Left forelimb (tissue), 1 donor: Measurements from ENCODE around the gene MOB3A.
A peak's percentile ranks its signal among the peaks of the same experiment; 100 is the strongest.

Source experiments
- DNase-seq: peaks from one replicate; pipeline ENCODE4 v3.0.0-alpha.2; 2018; ENCODE audit warnings: low spot score

MOB3A gene

DNA sequence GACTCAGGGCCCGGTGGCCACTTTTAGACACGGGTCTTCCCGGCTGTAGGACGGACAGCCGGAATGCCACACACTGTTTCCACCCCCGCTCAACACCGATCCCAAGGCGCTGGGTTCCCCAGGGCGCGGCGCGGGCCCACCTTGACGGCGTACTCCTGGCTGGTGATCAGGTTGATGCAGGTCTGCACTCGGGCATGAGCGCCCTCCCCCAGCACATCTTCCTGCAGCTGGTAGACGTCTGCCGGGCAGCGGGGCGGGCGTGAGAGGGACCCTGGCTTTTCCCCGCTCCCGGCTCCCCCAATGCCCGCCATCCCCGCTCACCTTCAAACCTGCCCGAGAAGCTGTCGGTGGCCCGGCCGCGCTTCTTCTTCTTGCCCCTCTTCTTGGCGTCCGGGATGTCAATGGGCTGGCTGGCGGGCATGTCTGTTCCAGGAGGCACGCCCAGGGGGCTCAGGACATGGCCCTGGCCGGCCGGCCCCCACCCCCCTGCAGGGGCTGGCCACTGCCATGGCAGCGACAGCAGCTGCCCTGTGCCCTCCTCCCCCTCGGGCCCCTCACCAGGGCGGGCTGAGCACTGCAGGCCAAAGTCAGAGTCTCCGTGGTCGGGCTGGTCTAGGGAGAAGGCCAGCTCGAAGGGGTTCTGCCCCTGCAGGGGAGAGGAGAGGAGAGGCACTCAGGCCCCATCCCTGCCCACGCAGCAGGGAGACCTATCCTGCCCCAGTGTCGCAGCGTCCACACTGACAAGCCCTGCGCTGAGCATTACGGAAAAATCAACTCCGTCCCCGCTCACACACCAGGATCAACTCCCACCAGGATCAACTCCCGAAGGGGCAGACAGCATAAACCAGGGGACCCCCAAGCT lies 49.8 kb downstream of the MOB3A start:
- no peak for DNase-seq

DNA sequence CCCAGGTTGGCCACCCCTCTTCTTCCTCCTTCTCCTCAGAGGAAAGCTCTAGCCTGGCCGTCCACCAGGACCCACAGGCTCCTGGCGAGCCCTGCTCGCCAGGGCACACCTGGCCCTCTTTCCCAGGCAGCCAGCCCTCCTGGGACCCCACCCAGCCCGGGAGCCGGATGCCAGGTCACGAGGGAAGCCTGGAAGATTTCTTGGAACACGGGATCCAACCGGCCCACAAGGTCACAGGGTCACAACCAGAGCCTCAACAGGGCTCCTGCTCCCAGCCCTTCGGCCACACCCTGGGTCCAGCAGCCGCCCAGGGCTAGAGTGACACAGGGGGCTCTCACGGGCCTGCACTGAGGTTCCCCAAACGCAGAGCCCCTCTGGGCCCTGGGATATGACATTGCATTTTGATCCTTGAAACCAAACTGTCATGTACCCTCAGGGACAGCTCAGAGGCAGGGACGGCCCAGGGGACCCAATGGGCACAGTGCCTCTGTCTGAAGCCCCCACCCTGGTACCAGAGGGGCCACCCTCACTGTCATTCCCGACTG lies 50.6 kb downstream of the MOB3A start:
- DNase-seq: no peak

DNA sequence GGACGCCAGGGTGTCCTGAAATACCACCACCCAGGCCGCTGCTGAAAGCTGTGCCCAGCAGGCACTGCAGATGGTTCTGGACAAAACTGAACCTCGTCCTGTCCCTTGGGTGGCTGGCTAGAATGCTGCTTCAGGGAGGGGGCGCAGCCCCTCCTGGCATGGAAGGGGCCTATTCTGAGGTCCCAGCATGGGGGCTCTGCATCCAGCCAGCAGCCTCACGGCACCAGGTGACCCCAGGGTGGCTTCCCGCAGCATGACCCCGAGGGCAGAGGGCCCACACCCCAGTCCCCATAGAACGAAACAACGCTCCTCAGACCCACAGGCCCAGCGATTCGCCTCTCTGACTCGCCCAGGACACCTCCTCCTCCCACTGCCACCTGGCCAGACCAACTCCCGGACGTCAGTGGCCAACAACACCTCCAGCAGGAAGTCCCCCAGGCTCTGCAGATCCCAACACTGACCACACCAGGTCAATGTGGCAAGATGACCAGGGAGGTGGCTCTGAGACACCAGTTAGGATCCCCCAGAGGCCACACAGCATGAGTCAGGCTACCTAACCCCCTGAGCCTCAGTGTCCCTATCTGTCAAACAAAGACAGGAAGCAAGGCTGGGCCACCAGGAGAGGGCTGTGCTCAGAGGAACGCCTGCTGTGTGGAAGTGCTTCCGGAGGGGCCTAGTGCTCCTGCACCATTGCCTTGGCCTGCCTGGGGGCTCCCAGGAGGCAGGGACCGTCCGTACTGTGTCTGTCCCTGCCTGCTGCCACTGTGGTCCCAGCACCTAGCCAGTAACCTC lies 51.2 kb downstream of the MOB3A start:
- no peak for DNase-seq

DNA sequence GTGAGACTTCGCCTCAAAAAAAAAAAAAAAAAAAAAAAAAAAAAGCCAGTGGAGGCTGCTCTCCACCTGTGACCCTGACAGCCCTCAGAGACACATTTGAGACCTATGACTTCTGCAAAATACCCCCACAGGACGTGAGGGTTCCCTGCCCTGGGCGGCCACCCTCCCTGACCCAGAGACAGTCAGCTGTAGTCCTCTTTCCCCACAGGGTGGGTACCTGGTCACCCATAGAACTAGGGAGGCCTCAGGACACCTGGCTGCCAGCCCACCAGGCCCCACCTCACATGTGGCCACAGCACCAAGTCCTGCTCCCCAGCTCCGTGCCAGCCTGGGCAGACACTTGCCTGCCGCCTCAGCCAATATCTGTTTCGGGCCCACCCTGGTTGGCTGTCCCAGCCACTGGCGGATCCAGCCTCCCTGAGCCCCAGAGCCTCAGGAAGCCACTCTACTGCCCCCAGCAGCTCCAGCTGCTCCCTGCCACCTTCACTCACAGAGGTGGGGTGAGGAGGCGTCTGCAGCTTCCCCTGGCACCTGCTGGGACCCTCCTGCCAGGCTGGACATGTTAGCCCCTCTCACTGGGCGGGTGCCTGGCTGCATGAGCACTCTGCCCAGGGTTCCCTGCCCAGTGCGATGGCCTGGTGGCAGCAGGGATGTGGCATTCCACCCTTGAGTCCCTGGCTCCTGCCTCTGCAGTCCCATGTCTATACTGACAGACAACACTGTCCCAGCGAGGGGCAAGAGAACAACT lies 52.0 kb downstream of the MOB3A start:
- DNase-seq: no peak

DNA sequence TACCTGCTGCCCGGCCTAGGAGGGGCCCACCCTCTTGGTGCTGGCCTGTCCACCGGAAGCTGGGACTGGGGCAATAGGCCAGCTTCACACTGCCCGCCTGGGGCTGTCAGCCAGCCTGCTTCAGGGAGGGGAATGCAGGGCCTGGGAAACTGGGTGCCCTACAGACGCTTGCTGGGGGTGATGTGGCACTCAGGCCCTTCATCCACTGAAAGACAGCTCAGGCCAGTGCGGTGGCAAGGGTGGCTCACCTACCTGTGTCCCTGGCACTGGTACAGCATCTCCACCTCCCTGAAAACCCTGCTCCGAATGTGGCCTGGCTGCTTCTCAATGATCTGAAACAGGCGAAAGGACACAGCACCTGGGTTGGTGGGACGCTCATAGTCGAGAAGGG lies 52.9 kb downstream of the MOB3A start:
- DNase-seq: peak; percentile 59

DNA sequence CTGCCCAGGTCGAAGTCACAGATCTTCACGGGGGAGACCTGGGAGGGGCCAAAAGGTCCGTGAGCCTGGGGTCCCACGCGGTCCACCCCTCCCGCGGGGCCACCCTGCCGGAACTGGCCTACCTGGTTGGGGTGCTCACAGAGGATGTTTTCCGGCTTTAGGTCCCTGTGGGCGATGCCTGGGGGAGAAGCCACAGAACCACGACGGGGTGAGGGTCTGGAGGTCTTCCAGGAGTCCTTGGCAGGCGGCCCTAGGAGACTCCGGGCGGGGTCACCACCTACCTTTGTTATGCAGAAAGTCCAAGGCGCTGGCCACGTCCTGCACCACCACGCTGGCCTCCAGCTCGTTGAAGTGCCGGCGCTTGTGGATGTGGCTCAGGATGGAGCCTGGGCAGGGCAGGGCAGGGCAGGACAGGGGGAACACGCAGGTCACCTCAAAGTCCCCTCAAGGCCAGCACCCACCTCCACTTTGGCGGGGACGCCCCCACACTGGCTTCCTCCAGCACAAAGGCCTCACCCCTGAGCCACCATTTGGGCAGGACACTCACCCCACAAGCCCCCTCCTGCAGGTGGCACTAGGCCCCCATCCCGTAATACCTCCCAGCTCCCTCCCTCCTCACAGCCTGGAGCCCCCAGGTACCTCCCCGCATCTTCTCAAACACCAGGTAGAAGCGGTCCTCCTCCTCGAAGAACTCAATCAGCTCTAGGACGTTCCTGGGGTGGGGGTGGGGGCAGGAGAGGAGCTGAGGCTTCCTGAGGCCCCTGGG lies 53.5 kb downstream of the MOB3A start:
- no peak for DNase-seq

DNA sequence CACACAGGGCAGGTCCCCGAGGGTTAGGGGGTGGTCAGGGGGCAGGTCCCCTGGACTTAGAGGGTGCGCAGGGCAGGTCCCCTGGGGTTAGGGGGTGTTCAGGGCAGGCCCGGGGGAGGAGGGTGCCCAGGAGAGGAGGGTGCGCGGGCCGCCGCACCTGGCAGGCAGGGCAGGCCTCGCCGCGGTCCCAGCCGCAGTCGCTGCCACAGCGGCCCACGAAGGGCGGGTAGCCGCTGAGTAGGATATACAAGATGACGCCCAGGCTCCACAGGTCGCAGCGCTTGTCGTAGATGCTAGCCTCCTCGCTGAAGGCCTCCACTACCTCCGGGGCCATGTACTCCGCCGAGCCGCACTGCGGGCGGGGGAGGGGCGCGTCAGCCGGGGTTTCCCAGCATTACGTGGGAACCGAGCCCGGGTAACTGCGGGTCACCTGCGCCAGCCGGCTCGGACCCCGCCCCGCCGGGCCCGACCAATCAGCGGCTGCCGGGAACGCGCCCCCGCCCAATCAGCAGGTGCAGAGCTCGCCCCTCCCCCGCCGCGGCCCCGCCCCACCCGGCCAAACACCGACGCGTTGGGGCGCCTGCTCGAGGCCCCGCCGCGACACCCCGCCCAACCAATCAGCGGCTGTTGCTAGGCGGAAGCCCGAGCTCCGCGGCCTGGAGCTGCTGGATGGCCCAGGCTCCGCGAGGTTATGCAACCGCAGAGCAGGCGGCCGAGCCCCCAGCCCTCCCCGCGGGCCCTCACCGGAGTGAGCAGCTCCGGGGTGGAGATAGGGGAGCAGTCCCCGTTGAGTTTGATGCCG lies 54.2 kb downstream of the MOB3A start:
- peak; percentile 98 for DNase-seq

DNA sequence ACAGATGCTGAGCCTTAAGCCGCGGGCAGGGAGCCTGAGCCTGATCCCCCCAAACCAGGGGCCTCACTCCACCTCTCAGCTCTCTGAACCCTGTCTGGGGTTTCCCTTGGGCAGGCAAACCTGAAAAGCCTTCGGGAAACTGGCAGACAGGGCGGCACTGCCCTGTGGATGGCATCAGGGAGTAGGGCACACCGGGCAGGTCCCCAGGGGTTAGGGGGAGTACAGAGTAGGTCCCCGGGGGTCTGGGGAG lies 54.8 kb downstream of the MOB3A start:
- DNase-seq: peak; percentile 56

DNA sequence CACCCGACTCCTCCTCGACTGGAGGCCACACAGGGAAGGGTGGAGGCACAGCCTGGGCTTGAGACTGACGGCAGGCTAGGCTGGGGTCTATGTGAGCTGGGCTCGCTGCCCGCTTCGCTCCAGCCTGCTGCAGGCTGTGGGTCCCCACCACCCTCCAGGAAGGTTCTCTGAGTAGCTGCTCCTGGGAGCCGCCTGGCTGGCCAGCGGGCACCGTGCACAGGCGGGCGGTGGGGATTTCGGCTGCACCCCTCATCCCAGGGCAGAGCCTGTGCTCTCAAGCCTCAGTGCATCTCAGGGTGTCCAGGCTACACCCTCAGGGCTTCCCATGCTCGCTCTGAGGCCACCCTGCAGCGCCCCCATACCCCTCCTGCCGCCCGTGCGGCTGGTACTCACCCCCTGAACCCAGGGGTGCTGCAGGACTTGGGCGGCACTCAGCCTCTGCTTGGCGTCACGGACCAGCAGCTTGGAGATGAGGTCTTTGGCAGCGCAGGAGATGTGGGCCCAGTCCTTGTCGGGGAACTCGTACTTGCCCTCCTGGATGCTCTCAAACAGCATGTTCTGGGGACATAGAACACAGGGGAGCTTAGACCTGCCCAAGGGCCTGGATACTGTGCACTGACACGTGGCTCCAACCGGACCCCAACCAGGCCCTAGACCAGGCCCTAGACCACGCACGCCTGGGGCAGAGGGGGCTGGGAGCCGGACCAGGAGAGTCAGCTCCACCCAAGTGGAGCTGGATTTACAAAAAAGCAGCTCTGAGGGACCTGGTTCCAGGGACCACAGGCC lies 55.3 kb downstream of the MOB3A start:
- peak; percentile 59 for DNase-seq

DNA sequence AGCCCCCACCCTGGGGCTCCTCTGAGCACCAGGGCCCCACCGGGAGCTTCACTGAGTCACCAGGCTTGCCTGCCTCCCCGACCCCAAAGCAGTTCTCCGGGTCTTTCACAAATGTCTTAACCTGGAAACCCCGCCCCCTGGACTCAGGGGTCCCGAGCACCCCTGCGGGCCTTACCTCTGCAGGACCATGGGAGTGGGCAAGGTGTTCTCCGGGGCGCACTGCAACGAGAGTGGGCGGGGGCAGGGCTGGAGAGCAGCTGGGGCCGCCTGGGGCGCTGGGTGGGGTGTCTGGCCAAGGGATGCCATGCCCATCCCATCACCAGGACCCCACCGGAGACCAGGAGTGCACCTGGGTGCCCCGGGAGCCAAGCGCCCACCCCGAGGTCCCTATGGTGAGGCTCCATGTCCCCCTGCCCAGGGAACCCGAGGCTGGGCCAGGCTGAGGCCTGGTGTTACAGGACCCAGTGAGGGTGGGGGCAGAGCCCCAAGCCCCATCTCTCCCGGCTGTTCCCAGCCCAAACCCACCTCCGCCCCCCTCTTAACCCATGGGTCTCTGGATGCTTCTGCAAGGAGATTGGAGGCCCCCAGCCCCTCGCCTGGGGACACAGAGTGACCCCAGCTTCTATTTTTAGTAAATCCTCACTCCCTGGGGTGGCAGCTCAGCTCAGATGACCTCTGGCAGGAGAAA lies 56.0 kb downstream of the MOB3A start:
- DNase-seq: no peak

DNA sequence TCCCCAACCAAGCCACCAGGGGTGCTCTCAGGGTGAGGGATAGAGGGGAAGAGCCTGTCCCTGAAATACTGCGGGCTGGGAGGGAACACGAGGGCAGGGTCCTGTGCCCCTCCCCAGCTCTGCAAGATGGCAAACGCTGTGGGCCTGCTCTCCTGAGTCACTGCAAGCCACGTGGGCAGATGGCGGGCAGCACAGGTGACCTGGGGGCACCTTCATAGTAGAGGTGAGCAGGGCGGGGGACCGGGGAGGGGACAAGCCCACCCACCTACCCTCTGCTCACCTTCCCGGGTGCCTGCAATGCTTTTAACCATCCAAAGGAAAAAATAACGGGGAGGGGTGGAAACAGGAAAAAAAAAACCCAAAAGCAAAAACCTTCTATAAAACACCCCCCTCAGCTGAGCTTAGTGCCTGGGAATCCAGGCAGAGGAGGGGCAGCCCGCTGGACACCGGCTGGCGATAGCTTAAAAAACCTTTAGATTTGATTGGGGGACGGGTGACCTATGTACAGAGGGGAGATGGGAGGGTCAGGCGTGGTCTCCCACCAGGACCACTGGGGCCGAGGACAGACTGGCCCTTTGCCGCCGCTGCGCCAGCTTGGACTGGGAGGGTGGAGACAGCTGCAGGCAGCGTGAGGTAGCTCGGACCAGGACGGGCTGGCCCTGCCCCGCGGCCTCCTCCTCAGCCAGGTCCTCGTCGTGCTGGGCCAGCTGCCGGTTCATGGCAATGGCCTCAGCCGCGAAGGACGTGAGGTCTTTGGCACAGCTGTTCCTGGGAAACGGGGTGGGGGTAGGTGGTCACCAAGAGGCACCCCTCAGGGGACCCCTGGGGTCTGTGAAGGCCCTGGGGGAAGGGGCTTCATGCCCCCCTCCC lies 56.8 kb downstream of the MOB3A start:
- peak; percentile 52 for DNase-seq

DNA sequence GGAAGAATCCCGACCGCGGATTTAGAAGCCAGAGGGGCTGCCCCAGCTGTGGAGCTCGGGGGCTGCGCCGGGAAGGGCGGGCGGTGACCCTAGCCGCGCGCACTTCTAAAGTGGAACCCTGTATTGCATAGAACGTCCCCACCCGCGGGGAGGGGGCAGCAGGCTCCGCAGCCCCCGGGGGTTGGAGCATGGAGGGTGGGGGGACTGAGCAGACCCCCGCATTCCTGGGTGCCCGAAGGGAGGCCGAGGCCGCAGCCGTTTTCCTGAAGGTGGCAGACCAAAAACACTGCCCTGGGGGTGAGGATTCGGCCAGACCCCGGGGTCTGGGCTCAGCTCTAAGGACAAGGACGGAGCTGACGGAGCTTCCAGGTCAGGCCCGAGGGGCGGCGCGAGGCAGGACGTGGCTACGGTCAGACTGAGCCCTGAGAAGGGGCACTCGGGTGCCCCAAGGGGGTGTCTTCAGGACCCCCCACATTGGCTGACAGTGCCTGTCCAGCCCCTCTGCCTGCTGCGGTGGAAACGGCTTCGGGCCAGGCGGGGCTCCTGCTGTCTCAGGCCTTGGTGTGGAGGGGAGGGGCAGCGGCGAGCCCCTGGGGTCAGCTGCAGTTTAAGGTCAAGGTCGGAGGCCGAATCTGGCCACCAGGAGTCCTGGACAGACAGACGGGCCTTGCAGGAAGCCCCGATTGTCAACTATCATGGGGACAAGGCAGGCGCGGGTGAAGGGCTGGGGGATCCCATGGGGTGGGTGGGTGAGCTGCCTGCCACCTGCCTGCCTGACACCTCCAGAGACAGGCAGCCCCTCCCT lies 57.6 kb downstream of the MOB3A start:
- peak; percentile 46 for DNase-seq

DNA sequence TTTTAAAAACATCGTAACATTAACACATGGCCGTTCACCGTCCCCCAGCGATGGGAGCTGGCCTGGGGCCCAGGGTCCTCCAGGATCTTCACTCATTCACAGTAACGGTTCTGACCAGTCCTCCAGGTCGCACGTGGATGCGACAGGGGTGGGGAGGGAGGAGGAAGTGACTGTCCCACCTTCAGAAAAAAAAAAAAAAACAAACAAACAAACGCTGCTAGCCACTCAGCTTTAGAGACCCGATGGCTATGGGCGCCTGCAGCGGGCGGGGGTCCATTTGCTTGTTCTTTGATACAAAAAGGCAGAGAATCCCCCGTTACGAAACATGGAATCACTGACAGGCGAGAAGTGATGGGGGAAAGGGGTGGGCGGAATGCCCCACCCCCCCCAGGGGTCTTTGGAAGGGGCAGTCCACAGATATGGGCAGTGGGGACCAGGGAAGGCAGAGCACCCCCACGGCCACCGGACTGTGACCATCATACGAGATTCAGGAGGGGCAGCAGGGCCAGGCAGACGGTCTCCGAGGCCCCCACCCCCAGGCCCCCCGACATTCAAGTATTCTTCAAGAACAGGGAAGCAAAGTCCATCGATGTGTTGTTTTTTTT lies 58.4 kb downstream of the MOB3A start:
- DNase-seq: peak; percentile 56

DNA sequence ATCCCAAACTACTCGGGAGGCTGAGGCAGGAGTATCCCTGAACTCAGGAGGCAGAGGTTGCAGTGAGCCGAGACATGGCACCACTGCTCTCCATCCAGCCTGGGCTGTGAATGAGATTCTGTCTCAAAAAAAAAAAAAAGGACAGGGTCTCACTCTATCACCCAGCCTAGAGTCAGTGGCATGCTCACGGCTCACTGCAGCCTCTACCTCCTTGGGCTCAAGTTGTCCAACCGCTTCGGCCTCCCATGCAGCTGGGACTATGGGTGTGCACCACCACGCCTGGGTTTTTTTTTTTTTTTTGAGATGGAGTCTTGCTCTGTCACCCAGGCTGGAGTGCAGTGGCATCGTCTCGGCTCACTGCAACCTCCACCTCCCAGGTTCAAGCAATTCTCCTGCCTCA lies 59.7 kb downstream of the MOB3A start:
- no peak for DNase-seq

DNA sequence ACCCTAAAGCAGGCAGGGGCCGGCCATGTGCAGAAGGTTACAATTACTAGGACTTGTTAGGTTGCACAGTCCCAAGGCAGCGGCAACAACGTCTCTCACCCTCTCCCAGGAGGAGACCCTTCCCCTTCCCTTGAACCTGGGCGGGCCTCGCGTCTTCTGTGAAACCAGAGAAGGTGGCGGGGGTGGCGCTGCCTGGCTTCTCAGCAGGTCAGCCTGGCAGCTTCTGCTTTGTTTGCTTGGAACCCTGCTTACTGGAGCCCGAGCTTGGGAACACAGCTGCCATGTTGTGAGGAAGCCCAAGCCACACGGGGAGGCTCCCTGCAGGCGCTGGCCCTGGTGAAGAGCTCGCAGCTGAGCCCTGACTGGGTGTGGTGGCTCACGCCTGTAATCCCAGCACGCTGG lies 60.5 kb downstream of the MOB3A start:
- peak; percentile 44 for DNase-seq

DNA sequence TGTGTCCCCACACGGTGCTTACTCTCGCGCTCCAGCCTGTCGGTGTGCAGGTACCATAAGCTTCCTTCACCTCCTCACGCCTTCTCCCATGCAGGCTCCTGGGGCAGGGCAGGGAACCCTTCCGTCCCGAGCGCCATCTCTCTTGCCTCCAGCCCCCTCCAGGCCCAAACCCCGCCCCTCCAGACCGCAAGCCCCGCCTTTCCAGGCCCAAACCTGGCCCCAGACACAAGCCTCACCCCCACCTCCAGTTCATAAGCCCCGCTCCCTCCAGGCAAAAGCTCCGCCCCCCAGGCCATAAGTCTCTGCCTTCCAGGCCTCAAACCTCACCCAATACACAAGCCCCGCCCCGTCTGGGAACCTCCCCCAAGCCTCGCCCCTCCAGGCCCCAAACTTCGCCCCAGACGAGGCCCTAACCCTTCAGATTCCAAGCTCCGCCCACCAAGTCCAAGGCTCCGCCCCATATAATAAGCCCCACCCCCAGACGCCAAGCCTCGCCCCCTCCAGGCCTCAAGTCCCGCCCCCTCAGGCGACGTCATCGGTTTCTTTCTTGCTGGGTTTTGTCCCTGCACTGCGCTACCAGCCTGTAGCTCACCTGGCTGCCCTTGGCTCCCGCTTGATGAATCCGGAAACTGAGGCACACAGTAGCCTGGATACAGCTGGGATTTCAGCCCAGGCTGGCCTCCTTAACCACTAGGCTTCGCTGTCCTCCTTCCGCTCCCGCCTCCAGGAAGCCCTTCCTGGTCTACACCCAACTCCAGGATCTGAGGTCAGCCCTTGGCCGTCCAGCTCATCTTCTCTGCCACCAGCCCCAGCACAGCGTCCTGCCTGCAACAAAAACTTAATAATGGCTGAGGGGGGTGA lies 61.2 kb downstream of the MOB3A start:
- peak; percentile 47 for DNase-seq
